Tibial nerve (tissue), 4 donors: ENCODE measurements around the gene AGT. TPM values are rescaled to one million over a fixed set of nuclear protein-coding genes. Genes with fewer than 3 reads are reported as not detected.

ENCODE experiments used
- DNase-seq, 2 donors: peaks; one replicate each; pipeline ENCODE4 v3.0.0-alpha.2; 2019; ENCODE audit warnings: low spot score in 2 of 2
- H3K27ac ChIP-seq, 4 donors: fragments of 200-600 bp; sonication (generic) in 3 of 4; one replicate each; pipeline ENCODE4 v1.5.1; 2017 to 2019; ENCODE audit warnings: mild to moderate bottlenecking in 1 of 4
- H3K27me3 ChIP-seq, 2 donors: fragments of 200-600 bp; sonication (generic) in 1 of 2; one replicate each; pipeline versions ENCODE4 v1.5.1 to v1.6.0; 2017 to 2019
- H3K36me3 ChIP-seq, 3 donors: fragments of 200-600 bp; sonication (generic); one replicate each; pipeline ENCODE4 v1.5.1; 2018 to 2019
- H3K4me1 ChIP-seq, 4 donors: fragments of 200-600 bp; sonication (generic) in 3 of 4; one replicate each; pipeline ENCODE4 v1.5.1; 2017 to 2019
- H3K4me3 ChIP-seq, 4 donors: fragments of 200-600 bp; sonication (generic) in 3 of 4; one replicate each; pipeline ENCODE4 v1.5.1; 2017 to 2019; ENCODE audit warnings: mild to moderate bottlenecking in 1 of 4, moderate library complexity in 1 of 4
- H3K9me3 ChIP-seq, 4 donors: fragments of 200-600 bp; sonication (generic) in 3 of 4; one replicate each; pipeline ENCODE4 v1.5.1; 2017 to 2019
- EP300 ChIP-seq, 2 donors: sonication (generic); formaldehyde crosslinking; IDR thresholded peaks; one replicate each; pipeline ENCODE4 v1.6.1; 2017; ENCODE audit warnings: antibody characterized with exemption in 2 of 2, mild to moderate bottlenecking in 1 of 2
- POLR2A ChIP-seq, 2 donors: fragments of 450-650 bp; IDR thresholded peaks; one replicate each; pipeline ENCODE4 v1.6.1; 2017; ENCODE audit warnings: antibody characterized with exemption in 2 of 2, mild to moderate bottlenecking in 2 of 2, moderate library complexity in 2 of 2
- WGBS, 2 donors: methylation state at CpG; one replicate each; pipeline ENCODE4 v1.1.5; 2018; 5-methylcytosine and 5-hydroxymethylcytosine counted together
- total RNA-seq, 4 donors: library from RNA; depleted of rRNA; stranded (reverse); fragments of >200 nt; gene quantifications; one replicate each; pipeline ENCODE4 v1.1.0, GENCODE V29; 2016
- TF ChIP-seq, protein P1 (sequence below), 5 experiments: fragments of 200-600 bp in 3 of 5; fragments of 450-650 bp in 2 of 5; sonication (generic) in 3 of 5; IDR thresholded peaks; one replicate each; pipeline ENCODE4 v1.5.1; 2016 to 2019; ENCODE audit warnings: antibody characterized with exemption in 5 of 5, mild to moderate bottlenecking in 3 of 5, moderate library complexity in 2 of 5

The AGT gene
- total RNA-seq, 4 donors from 2014 or later: 2.7 to 25.2 (median 7.0) TPM

DNA sequence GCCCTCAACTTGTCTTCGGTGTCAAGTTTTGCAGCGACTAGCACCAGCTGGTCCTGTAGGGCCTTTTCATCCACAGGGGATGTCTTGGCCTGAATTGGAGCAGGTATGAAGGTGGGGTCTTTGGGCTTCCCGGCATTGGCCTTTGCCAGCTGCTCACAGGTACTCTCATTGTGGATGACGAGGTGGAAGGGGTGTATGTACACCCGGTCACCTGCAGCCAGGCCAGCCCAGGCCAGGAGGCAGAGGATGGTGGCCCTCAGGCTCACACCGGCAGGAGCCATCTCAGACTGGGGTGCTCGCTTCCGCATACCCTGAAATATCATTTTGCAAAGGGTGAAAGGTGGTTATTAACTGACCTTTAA, 3.4 kb downstream of the AGT start:
- no peaks in the 10 kb centered on the region for H3K27me3 ChIP-seq
- TF ChIP-seq POLR2A (IDR thresholded peaks at IDR 0.05): no peak
- 97% methylated on average over 8 of the region's 8 CpGs for WGBS, 2 donors
- H3K9me3 ChIP-seq: no peaks in the 10 kb centered on the region
- peaks cover 0 to 11% (median 11%) of the 10 kb centered on the region in 4 donors for H3K4me1 ChIP-seq
- no peak for DNase-seq
- no peaks in the 10 kb centered on the region for H3K36me3 ChIP-seq
- no peak overlapping the region for H3K4me3 ChIP-seq
- no peak overlapping the region for H3K27ac ChIP-seq

DNA sequence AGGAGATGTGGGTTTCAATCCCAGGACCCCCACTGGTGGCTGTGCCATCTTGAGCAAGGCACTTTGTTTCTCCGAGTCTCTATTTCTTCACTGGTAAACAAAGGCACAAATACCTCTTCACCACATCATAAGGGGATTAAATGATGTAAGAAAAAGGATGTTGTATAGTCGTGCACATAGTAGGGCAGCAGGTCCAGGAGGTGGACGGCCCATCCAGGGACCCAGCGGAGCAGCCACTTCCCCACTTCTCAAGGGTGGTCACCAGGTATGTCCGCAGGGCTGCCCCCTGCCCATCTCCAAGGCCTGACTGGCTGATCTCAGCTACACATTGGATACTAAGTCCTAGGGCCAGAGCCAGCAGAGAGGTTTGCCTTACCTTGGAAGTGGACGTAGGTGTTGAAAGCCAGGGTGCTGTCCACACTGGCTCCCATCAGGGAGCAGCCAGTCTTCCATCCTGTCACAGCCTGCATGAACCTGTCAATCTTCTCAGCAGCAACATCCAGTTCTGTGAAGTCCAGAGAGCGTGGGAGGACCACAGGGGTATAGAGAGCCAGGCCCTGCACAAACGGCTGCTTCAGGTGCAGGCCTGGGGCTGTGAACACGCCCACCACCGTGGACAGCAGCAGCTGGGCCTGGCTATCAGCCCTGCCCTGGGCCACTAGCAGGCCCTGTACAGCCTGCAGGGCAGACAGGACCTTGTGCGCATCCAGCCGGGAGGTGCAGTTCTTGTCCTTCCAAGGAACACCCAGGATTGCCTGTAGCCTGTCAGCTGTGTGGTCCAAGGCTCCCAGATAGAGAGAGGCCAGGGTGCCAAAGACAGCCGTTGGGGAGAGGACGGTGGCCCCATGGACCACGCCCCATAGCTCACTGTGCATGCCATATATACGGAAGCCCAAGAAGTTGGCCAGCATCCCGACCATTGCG, 4.0 kb downstream of the AGT start:
- no peak for DNase-seq
- Histone ChIP-seq H3K36me3 (no peaks in the 10 kb centered on the region), H3K4me3 (no peak overlapping the region), H3K9me3 (no peaks in the 10 kb centered on the region), H3K4me1 (peaks cover 0 to 11% (median 11%) of the 10 kb centered on the region in 4 donors), H3K27me3 (no peaks in the 10 kb centered on the region), H3K27ac (no peak overlapping the region)
- WGBS, 2 donors: 79 to 83% methylated on average over 13 to 16 of the region's 18 CpGs
- TF ChIP-seq, protein P1, sequence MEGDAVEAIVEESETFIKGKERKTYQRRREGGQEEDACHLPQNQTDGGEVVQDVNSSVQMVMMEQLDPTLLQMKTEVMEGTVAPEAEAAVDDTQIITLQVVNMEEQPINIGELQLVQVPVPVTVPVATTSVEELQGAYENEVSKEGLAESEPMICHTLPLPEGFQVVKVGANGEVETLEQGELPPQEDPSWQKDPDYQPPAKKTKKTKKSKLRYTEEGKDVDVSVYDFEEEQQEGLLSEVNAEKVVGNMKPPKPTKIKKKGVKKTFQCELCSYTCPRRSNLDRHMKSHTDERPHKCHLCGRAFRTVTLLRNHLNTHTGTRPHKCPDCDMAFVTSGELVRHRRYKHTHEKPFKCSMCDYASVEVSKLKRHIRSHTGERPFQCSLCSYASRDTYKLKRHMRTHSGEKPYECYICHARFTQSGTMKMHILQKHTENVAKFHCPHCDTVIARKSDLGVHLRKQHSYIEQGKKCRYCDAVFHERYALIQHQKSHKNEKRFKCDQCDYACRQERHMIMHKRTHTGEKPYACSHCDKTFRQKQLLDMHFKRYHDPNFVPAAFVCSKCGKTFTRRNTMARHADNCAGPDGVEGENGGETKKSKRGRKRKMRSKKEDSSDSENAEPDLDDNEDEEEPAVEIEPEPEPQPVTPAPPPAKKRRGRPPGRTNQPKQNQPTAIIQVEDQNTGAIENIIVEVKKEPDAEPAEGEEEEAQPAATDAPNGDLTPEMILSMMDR (IDR thresholded peaks at IDR 0.05): no peak
- TF ChIP-seq POLR2A (IDR thresholded peaks at IDR 0.05) (no peak), EP300 (IDR thresholded peaks at IDR 0.05) (no peak)

DNA sequence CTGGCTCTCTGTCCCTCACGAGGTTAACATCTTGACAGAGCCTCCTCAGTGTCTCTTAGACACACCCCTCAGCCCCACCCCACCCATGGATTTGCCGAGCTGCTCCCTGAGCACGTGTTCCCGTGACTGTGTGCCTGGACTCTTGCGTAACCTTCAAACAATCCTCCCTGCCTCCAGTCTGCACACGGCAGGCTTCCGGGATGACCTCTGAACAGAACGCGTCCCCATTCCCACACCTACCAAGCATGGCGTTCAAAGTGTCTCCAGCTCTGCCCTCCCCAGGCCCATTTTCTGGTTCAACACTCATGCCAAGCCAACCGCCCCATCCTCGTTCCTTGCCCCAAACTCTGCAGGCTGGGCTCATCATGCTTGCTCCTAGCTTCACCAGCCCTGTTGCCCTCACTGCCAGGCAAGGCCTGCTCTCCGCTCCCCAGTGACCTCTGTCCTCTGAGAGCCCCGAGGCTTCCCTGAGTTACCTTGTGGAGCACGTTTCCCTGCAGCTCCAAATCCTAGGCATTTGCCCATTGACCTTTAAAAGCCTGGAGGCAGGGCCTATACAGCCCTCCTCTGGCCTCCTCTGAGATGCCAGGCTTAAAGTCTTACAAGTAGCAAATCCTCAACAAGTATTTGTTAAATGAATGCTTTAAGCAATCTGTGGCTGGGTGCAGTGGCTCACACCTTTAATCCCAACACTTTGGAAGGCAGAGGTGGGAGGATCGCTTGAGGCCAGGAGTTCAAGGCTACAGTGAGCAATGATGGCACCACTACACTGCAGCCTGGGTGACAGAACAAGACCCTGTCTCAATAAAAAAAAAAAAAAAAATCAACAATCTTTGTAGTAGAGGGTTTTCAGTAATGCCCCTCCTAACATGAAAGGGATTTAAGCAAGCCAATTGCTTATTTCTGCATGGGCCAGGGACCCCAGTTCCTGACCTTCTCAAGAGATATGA, 5.0 kb downstream of the AGT start:
- no peak for TF ChIP-seq POLR2A (IDR thresholded peaks at IDR 0.05)
- TF ChIP-seq, protein P1 (IDR thresholded peaks at IDR 0.05): no peak
- no peak for TF ChIP-seq EP300 (IDR thresholded peaks at IDR 0.05)
- H3K9me3 ChIP-seq: no peaks in the 10 kb centered on the region
- DNase-seq: no peak
- no peak overlapping the region for H3K27ac ChIP-seq
- peaks cover 0 to 5% (median 4%) of the 10 kb centered on the region in 4 donors for H3K4me1 ChIP-seq
- H3K4me3 ChIP-seq: no peak overlapping the region
- WGBS, 2 donors: 73 to 74% methylated on average over 16 of the region's 16 CpGs
- no peaks in the 10 kb centered on the region for H3K36me3 ChIP-seq
- no peaks in the 10 kb centered on the region for H3K27me3 ChIP-seq

DNA sequence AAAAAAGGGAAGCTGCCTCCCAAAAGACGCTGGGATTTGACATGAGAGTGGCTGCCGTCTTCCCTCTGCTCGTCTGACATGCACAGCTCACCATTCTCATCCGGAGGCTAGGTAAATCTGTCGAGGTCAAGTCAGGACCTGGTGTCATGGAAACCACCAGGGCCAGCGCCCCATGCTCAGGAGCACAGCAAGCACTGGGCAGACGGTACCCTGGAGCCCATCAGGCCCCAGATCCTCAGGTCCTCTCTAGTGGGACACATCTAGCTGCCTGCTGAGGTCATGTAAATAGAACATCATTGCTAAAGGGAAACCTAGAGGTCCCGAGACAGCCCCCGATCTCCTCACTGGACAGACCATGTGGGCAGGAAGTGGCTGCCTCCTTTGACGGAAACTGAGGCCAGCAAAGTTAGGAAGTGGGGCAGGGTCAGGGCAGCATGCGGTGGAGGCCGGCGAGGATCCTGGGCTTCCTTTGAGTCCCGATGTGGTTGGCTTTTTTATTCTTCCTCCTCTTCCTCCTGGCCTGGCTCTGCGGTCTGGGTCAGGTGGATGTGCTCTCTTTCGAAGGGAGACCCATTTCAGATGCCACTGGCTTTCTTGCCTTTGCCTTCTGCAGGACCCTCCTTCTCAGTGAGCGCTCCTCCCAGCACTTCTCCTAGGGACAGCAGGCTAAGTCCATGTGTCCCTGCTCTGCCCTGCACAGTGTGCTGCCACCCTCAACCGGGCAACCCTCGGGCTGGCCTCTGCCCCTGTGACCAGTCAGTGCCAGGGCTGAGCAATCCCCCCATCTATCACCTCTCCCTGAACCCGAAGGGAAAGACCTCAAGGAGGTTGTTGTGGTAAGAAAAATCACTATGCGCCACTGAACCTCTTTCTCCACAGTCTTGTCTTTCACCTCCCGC, 5.9 kb downstream of the AGT start:
- TF ChIP-seq POLR2A (IDR thresholded peaks at IDR 0.05) (no peak), EP300 (IDR thresholded peaks at IDR 0.05) (no peak)
- TF ChIP-seq, protein P1 (IDR thresholded peaks at IDR 0.05): no peak
- H3K36me3 ChIP-seq: no peaks in the 10 kb centered on the region
- H3K9me3 ChIP-seq: no peaks in the 10 kb centered on the region
- DNase-seq: no peak
- no peaks in the 10 kb centered on the region for H3K27me3 ChIP-seq
- no peak overlapping the region for H3K4me3 ChIP-seq
- WGBS, 2 donors: 61 to 76% methylated on average over 22 of the region's 22 CpGs
- no peaks in the 10 kb centered on the region for H3K4me1 ChIP-seq
- no peak overlapping the region for H3K27ac ChIP-seq
